Astrocyte of the cerebellum (primary cell): Measurements from ENCODE around the gene COG2.

Experiments
- DNase-seq: peaks from one replicate; pipeline ENCODE4 v3.0.0-alpha.2; 2011; ENCODE audit warnings: low read depth
- H3K4me3 ChIP-seq: 2 replicates; pipeline ENCODE4 v1.5.1; 2011; ENCODE audit warnings: mild to moderate bottlenecking, low read depth, low read length, moderate library complexity
- CTCF ChIP-seq: IDR thresholded peaks from 2 replicates; pipeline ENCODE4 v1.5.1; 2012; ENCODE audit warnings: low read length, low read depth, moderate library complexity, mild to moderate bottlenecking; ENCODE audit errors: missing control alignments
- in situ Hi-C: cut with HindIII; loops from 2 replicates; pipeline ENCODE4 v1.10.0; 2017; ENCODE audit warnings: low sequenced_read_pairs

Gene COG2

DNA sequence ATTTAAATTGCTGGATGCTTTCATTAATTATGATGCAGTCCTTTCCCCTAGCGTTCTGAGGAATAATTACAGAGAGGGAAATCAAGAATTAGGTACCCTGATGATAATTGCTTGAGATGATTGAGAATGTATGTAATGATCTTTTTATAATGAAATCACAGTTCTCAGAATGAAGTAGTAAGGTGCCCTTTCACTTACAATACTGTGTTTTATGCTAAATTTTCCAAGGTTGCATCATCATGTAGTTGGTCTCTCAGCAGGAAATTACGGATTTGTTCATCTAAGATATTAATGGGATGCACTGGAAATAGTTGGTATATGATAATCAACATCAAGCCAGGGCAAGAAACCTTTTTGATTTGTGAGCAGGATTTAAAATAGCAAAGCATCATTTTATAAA is 37.5 kb downstream of the COG2 start:
- in situ Hi-C loops: no loop called here
- no peak for DNase-seq
- no peak overlapping the region for H3K4me3 ChIP-seq
- TF ChIP-seq CTCF: no peak

- no peak overlapping the region for H3K4me3 ChIP-seq
- no peak for TF ChIP-seq CTCF
- in situ Hi-C loops: no loop called here
- no peak for DNase-seq
Measured at GRCh38 chr1:230680300-230681025, 38.2 kb downstream of the COG2 start.

DNA sequence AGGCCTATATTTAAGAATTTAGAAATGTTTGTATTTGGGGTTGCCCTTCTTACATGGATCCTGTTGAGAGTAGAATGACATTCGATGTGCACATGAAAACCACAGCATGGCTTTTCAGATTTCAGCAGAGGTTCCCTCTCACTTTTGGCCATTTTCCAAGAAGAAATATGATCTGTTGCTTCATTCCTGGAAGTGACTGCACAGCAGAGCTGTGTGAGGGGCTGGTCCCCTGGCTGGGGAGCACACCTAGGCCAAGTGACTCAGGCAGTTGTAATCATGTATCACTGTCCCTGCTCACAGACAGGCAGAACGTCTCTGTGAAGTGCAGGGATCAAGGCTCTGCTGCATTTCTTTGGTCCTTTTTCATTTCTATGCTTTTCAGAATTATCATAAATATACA is 39.3 kb downstream of the COG2 start:
- H3K4me3 ChIP-seq: no peak overlapping the region
- TF ChIP-seq CTCF: no peak
- DNase-seq: peak; percentile 69
- in situ Hi-C loops: no loop called here

GRCh38 chr1:230682274-230682673 is 40.0 kb downstream of the COG2 start:
- no peak overlapping the region for H3K4me3 ChIP-seq
- TF ChIP-seq CTCF: no peak
- in situ Hi-C loops: no loop called here
- no peak for DNase-seq

DNA sequence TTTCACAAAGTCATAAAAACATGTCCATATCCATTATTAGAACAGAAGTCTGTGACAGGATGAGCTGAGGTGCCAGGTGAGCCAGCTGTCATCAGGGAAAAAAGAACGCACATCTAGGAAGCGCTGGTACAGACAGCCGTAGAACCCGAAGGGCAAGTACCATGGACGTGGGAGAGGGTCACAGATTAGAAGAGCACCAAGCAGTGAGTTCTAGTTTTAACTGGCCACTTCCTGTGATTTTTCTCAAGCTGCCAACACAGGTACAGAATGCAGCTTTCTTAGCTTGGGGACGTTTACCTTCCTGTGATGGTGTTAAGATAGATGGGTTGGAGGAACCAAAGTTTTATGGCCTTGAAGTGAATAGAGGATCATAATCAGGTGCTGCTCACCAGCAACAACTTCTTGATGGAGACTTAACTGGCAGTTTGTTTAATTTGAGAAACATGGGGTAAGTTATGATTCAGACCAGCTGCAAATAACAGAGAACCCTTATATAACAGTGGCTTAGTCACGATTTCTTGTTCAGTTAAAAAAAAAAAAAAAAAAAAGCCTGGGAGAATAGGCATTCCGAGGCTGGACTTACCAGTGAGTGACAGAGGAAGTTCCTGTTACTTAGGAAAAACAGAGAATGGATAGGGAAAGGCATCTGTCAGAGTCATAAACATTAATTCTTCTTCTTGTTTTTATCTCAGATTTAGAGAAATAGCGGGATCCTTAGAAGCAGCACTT is 40.8 kb downstream of the COG2 start:
- DNase-seq: no peak
- H3K4me3 ChIP-seq: no peak overlapping the region
- in situ Hi-C loops: no loop called here
- no peak for TF ChIP-seq CTCF

DNA sequence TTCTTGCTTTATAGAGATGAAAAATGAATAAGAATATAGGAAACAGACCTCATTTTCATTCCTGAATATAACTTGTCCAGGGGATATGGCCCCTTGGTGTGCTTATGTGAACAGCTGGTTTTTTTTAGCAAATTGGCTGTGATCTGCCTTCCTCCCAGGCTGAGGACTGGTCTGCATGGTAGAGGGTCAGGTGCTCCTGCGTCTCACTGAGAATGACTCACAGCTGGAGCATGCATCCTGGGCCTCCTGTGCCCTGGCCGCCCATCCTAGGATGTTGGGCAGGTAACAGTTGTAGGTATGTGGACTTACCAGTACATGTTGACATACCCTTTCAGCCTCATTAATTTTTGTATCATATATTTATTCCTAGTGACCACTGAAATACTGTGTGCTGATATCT is 41.9 kb downstream of the COG2 start:
- in situ Hi-C loops: no loop called here
- TF ChIP-seq CTCF: no peak
- no peak for DNase-seq
- H3K4me3 ChIP-seq: no peak overlapping the region
